ENCODE data around the gene PIGL.
"Not testable (repeated sequence)": the region's sequence is repeated elsewhere in the genome, so short reads cannot be mapped to it uniquely, and the experiment has no call there.

PIGL gene

DNA sequence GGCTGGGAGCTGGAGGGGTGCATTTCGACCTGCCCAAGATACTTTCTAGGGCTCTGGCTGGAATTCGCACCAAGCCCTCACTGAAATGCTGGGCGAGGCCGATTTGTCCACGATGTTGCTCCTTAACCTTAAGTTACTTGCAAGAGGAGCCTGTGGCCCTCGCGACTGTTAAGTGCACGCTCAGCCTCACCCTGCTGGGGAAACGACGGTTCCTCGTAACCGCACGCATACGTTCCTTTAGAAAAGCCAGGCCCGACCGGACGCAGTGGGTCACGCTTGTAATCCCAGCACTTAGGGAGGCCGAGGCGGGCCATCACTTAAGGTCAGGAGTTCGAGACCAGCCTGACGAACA is 1.1 kb upstream of the PIGL start:
- no peak for DNase-seq (ENCODE audit: low read depth, low spot score)
- H3K27ac ChIP-seq, result peak overlapping the region; percentile 93

DNA sequence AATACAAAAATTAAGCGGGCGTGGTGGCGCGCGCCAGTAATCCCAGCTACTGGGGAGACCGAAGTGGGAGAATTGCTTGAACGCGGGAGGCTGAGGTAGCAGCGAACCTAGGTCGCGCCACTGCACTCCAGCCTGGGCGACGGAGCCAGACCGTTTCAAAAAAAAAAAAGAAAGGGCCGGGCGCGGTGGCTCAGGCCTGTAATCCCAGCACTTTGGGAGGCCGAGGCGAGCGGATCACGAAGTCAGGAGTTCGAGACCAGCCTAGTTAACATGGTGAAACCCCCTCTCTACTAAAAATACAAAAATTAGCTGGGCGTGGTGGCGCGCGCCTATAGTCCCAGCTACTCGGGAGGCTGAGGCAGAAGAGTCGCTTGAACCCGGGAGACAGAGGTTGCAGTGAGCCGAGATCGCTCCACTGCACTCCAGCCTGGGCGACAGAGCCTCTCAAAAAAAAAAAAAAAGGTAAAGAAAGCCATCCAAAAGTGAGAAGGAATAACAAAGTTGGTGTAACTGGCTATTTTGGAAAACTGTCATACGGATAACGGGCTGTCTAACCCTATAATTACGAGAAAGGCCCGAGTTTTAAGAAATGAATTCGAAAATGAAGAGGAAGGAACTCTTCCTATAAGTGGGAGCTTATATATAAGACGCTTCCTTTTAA is 539 bp upstream of the PIGL start:
- DNase-seq (ENCODE audit: low read depth, low spot score), result not testable (repeated sequence)

DNA sequence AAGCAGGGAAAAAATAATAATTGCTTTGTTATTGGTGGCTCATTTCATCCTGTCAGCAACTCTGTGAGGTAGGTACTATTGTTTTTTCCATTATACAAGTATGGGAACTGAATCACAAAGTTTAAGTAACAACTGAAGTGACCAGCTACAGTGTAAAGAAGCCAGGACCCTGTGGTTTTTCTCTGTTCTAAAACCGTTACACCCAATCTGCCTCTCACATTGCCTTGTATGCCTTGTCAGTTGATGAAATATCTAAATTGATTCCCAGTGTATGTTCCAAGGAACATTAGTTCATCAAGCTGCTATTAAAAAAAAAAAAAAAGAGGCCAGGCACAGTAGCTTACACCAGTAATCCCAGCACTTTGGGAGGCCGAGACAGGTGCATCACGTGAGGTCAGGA is 5.4 kb downstream of the PIGL start:
- DNase-seq (ENCODE audit: low read depth, low spot score), result no peak
- no peak overlapping the region for H3K27ac ChIP-seq

More for the DNA sequence above, 539 bp upstream of the PIGL start:
- H3K27ac ChIP-seq, result peak overlapping the region; percentile 93

DNA sequence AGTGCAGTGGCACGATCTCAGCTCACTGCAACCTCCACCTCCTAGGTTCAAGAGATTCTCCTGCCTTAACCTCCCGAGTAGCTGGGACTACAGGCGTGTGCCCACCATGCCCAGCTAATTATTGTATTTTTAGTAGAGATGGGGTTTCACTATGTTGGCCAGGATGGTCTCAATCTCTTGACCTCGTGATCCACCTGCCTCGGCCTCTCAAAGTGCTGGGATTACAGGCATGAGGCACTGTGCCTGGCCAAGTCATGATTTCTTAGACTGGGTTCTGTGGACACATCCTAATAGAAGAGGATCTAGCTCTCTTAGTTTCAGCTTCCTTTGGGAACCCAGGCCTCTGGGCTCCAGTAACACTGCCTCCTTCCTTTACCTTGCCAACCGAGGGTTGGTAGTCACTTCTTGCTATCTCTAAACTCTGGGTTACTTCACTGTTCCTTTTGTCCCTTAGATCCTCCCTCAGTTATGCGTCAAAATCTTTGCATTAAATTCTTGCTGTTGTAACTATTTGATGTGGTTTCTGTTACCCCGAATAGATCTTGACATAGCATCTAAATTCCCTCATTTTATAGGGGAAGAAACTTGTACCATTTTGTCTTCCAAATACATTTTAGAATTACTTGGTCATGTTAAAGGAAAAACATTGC is 13.0 kb downstream of the PIGL start:
- H3K27ac ChIP-seq; DNase-seq (ENCODE audit: low read depth, low spot score): not testable (repeated sequence)

DNA sequence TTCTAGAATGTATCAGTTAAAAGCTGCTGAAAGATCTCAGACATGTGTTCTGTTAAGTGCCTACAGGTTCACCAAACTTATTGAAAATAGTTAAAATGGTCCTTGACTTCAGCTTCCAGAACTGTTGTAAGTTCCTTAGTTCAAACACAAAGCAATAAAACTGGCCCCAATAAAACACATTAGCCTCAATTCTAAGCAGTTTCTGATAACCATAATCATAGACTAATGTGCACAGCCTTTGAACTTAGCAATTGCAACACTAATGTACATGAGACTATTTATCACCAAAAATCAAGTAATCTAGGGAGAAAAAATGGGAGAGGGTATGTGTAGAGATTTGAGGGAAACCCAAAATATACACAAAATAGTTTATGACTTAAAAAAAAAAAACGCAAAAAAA is 15.4 kb downstream of the PIGL start:
- no peak for DNase-seq (ENCODE audit: low read depth, low spot score)
- no peak overlapping the region for H3K27ac ChIP-seq

DNA sequence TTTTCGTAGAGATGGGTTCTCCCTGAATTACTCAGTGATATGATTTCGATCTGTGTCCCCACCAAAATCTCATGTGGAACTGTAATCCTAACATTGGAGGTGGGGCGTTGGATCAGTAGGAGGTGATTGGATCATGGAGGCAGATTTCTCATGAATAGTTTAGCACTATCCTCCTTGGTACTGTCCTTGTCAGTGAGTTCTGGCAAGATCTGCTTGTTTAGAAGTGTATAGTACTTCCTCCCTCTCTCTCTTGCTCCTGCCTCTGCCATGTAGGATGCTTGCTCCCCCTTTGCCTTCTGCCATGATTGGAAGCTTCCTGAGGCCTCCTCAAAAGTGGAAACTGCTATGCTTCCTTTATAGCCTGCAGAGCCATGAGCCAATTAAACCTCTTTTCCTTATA is 22.9 kb downstream of the PIGL start:
- no peak for DNase-seq (ENCODE audit: low read depth, low spot score)
- no peak overlapping the region for H3K27ac ChIP-seq

DNA sequence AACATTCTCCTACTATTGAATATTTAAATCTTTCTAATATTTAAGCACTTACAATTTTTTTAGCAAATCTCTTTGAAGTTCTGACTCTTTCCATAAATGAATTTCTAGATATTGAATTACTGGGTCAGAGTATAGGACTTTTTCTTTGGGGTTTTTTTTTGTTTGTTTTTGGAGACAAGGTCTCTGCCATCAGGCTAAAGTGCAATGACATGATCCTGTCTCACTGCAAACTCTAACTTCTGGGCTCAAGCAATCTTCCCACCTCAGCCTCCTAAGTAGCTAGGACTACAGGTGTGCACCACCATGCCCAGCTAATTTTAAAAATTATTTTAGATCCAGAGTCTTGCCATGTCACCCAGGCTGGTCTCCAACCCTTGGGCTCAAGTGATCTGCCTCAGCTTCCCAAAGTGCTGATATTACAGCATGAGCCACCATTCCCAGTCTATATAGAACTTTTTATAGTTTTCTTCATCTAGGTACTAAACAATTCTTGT is 24.9 kb downstream of the PIGL start:
- no peak for DNase-seq (ENCODE audit: low read depth, low spot score)

DNA sequence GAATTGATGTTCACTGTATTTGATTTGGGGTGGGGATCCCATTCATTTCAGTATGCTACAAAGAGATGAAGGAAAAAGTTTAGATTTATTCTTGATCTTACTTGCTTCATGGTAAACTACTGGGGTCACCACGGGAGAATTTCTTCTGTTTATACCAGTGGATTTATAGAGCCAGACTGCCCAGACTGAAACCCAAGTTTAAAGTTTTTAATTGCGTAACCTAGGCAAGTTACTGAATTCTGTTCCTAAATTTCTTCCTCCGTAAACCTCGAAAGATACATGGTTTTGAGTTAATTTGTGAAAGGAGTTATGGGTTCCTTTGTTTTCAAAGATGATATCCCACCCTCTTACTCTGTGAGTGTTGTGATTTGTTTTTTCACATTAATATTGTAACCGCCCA is 26.4 kb downstream of the PIGL start:
- no peak for DNase-seq (ENCODE audit: low read depth, low spot score)
- no peak overlapping the region for H3K27ac ChIP-seq

More for the DNA sequence above, 24.9 kb downstream of the PIGL start:
- no peak overlapping the region for H3K27ac ChIP-seq

DNA sequence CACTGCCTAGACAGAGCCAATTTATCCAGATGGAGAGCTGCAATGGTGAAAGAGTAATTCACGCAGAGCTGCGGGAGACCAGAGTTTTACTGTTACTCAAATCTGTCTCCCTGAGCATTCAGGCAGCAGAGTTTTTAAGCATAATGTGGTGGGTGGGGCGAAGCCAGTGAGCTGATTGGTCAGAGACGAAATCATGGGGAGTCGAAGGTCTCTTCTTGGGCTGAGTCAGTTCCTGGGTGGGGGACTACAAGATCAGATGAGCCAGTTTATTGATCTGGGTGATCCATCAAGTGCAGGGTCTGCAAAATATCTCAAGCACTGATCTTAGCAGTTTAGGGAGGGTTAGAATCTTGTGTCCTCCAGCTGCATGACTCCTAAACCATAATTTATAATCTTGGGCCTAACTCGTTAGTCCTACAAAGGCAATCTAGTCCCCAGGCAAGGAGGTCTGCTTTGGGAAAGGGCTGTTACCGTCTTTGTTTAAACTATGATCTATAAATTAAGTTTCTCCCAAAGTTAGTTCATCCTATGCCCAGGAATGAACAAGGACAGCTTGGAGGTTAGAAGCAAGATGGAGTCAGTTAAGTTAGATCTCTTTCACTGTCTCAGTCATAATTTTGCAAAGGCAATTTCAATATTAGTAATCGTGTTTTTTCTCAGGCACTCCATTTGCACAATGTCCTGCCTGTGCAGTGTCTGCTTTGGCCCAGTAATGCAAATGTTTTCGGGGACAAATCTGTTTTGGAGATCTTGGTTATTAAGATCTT is 27.0 kb downstream of the PIGL start:
- DNase-seq (ENCODE audit: low read depth, low spot score), result no peak
- H3K27ac ChIP-seq, result no peak overlapping the region

DNA sequence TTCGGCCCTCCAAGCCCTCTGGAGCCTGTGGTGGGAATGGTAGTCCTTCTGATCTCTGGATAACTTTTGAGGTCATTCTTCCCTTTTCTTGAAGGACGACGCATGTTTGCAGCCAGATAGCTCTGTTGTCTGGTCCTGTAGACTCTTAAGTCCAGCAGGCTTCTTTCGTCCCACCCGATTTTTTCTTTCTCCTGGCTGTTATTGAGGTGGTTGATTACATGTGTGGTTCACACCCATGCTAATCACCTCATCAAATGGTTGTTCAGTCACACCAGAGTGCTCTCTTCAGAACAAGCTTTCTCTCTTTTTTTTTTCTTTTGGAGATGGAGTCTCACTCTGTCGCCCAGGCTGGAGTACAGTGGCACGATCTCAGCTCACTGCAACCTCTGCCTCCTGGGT is 30.6 kb downstream of the PIGL start:
- DNase-seq (ENCODE audit: low read depth, low spot score), result no peak
- H3K27ac ChIP-seq, result no peak overlapping the region

DNA sequence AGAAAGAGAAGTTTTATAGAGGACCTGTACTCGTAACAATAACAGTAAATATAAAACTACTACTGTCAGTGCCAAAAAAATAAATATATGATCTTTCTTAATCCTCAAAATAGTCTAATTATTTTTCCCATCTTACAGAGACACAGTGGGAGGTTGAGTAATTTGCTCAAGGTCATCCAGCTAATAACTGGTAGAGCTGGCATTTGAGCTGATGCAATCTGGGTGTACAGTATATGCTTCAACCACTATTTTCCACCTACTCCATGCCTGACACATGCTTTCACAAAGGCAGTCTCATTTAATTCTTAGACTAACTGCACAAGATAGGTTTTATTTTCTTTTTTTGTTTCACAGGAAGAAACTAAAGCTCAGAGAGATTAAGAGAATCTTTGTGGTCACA is 33.6 kb downstream of the PIGL start:
- DNase-seq (ENCODE audit: low read depth, low spot score), result no peak
- peak overlapping the region; percentile 32 for H3K27ac ChIP-seq

DNA sequence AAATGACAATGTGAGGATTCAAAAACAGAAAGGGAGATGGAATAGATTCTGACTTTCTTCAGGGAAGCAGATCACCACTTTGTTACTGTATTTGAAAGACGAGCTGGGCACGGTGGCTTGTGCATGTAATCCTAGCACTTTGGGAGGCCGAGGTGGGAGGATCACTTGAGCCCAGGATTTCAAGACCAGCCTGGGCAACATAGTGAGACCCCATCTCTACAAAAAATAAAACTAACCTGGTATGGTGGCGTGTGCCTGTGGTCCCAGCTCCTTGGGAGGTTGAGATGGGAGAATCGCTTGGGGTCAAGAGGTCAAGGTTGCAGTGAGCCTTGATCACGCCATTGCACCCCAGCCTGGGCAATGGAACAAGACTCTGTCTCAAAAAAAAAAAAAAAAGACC is 34.0 kb downstream of the PIGL start:
- DNase-seq (ENCODE audit: low read depth, low spot score), result no peak
- peak overlapping the region; percentile 32 for H3K27ac ChIP-seq

DNA sequence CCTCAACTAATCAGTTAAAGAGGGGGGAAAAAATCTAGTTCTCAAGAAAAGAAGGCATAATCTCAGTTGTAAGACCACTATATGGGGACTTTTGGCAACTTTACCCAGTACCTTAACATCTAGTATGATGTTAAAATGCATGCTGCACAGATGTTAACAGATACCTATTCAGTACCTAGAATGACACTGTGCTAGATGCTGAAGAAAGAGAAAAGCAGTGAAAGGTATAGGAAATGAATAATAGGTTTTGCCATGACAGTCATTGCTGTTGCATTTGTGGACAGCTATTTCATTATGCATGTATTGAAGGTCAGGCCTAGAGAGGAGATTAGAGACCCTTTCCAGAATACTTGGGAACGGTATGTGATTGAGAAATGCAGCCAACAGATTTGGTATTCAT is 34.5 kb downstream of the PIGL start:
- H3K27ac ChIP-seq, result no peak overlapping the region
- DNase-seq (ENCODE audit: low read depth, low spot score), result no peak

DNA sequence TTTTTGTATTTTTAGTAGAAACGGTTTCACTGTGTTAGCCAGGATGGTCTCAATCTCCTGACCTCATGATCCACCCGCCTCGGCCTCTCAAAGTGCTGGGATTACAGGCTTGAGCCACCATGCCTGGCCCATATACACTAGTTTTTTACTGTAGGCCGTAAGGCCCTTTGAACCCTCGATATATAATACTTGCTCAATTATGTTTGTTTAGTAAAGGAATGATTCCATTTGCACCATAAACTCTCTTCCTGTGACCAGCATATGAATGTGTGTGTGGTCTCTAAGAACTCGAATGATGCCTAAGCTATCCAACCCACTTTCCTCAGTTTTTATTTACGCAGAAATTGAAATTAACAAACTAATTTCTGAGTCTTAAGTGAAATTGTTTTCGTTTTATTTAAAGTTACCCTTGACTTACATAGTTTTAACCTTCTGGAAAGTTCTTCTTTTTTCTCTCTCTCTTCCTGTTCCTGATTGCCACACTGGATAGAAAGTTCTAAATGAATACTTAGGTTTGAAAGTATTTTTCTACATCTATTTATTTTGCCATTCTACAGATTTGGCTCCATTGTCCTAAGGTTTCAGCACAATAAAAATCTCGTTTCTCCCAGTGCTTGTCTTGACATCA is 37.9 kb downstream of the PIGL start:
- H3K27ac ChIP-seq, result no peak overlapping the region
- no peak for DNase-seq (ENCODE audit: low read depth, low spot score)

DNA sequence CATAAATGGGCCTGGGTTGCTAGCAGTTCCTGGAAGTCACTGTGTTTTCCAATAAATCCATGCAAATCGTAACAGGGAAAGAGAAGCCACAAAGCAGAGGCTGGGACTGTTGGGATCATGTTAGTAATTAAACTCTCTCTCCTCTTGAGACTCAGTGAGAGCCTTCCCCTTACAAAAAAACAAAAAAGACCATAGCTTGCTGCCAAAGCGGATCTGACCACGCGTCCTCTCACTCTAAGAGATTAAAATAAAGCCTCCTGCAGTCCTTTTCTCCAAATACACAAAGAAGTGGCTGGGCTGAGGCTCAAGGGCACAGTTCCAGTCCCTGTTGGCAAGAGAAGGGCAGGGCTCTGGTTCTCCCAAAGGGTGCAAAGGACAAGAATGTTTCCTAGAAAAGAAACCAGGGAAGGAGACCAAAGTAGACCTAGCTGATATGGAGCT is 38.5 kb downstream of the PIGL start:
- no peak for DNase-seq (ENCODE audit: low read depth, low spot score)
- no peak overlapping the region for H3K27ac ChIP-seq

DNA sequence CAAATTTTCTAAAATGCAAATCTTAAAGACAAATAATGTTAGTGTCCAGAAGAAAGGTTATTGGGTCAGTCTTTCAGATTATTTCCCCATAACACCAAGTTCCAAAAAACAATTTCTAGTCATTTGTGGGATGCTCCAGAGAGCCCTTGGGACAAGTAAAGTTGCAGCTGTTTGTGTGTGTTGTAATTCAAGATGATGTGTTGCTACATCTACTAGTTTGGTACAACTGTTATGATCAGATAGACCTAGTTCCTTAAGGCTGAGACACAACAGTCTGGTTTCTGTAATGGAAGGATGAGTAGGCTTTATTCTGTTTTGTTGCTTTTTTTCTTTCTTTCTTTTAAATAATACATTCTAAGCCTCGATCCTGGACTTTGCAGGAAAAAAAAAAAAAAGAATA is 41.9 kb downstream of the PIGL start:
- no peak overlapping the region for H3K27ac ChIP-seq
- DNase-seq (ENCODE audit: low read depth, low spot score), result no peak

DNA sequence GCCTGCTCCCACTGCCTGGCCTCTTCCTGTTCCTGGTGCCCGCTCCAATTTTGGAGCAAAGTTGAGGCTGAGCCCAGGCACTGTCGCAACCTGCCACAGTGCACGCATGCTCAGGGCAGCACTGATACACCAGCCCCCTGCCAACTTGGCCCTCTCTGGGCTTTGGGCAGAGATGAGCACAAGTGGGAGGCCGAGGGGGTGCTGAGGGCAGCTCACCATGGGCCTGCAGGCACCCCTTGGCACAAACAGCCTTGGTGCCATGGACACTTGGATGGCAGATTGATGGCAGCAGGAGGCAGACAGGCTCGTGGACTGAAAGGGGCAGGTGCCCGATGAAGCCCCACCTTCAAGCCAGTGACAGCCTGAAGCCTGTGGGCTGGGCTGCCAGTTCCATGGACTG is 42.9 kb downstream of the PIGL start:
- no peak for DNase-seq (ENCODE audit: low read depth, low spot score)
- H3K27ac ChIP-seq, result no peak overlapping the region

DNA sequence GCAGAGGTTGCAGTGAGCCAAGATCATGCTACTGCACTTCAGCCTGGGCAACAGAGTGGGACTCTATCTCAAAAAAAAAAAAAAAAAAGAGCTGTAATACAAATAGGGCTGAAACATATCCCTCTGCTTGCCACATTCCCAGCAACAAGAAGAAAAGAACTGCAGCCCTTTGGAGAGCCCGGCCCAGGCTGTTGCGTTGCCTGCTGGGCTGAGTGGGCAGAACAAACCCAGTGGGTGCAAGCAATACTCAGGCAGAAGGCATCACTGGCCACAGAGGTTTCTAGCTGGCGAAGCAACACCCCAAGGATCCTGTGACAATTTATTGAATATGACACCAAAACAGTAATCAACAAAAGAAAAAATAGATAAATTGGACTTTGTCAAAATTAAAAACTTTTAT is 44.0 kb downstream of the PIGL start:
- no peak overlapping the region for H3K27ac ChIP-seq
- no peak for DNase-seq (ENCODE audit: low read depth, low spot score)

DNA sequence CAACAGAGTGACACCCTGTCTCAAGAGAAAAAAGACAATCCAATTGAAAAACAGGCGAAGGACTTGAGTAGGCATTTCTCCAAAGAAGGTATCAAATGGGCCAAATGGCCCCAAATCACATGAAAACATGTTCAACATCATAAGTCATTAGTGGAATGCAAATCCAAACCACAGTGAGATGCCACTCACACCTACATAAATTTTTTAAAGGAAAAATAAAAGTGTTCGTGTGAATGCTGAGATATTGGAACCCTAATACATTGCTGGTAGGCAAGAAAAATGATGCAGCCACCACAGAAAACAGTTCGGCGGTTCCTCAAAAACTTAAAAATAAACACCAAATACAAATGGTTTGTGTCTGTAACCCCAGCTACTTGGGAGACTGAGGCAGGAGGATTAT is 45.2 kb downstream of the PIGL start:
- H3K27ac ChIP-seq, result no peak overlapping the region
- no peak for DNase-seq (ENCODE audit: low read depth, low spot score)

DNA sequence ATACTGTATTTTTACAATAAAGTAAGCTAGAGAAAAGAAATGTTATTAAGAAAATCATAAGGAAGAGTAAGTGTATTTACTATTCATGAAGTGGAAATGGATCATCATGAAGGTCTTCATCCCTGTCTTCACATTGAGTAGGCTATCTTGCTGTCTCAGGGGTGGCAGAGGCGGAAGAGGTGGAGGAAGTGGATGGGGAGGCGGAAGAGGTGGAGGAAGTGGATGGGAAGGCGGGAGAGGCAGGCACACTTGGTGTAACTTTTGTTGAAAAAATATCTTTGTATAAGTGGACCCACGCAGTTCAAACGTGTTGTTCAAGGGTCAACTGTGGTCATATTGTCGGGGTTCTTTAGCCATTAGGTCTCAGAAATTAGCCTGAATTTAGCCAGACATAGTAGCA is 50.2 kb downstream of the PIGL start:
- no peak for DNase-seq (ENCODE audit: low read depth, low spot score)
- H3K27ac ChIP-seq, result no peak overlapping the region

DNA sequence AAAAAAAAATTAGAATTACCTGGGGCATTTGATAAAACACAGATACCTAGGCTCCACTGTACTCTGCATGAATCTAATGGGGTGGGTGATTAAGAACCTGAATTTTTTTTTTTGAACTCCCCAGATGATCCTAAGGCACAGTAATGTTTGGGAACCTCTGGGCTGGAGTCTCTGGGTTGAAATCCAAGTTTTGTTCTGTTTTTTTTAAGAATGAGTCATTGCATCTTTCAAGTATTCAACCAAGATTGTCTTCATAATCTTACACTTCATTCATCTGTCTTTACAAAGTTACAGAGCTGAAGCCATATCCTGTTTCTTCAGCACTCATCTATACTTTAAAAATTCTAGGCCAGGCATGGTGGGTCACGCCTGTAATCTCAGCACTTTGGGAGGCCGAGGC is 52.6 kb downstream of the PIGL start:
- no peak for DNase-seq (ENCODE audit: low read depth, low spot score)
- H3K27ac ChIP-seq, result no peak overlapping the region

Measured in epithelial cell of prostate (primary cell).